GM21367 (cell line): Measurements from ENCODE around the gene MED12L.
"Not testable (repeated sequence)": the region's sequence is repeated elsewhere in the genome, so short reads cannot be mapped to it uniquely, and the experiment has no call there.

ENCODE experiments used
- ATAC-seq: cut with Tn5 transposase; IDR thresholded peaks from one replicate; pipeline ENCODE4 v1.9.1; 2021; ENCODE audit not compliant: unreplicated experiment

The MED12L gene

DNA sequence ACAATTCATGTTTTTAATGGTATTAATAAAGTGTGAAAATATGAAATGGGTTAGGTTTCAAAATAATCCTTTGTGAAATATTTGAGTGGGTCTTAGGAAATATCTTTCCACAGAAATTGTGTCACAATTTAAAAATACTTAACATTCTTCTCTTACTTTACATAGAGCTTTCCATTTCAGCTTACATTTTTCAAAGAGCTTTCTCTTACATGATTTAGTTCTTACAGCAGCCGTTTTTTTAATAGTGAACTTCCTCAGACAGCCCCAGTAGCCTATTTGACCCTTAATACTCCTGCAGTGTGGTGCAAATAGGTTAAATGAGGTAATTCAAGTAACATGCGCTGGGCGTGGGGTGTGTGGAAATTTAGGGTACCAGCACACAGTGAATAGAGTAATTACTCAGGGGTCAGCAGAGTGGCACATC is 277.3 kb downstream of the MED12L start:
- no peak for ATAC-seq

DNA sequence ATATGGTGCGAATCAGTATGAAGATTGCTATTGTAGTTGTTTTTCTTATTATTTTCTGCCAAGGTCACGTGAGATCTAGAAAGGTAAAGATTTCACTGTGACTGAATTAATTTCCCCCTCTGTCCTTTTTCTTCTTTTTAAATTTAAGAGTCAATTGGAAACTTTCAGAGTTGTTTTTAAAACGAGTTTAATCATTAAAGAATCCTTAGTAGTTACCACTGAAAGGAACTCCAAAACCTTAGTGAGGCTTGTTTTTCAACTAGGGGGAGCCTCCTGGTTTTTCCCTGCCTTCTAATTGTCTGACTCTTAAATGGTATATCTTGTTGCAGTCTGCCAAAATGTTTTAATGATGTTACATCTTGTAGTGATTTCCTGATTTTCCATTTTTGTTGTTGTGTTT is 281.5 kb downstream of the MED12L start:
- ATAC-seq: no peak

DNA sequence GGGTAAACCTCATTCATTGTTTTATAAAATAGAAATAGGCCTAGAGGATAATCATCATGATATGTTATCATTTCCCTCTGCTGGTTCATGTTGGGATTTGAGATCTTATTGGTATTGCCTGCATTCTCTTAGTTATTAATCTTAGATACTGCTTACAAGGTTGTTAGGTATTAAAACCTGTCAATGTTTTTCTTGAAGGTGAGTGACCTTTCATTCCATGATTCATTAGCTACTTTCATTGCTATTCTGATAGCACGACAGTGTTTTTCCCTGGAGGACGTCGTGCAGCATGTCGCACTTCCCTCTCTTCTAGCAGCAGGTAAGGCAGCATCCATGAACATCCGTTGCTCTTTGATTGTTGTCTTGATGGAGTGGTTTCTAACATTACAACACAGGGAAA is 282.0 kb downstream of the MED12L start:
- no peak for ATAC-seq

DNA sequence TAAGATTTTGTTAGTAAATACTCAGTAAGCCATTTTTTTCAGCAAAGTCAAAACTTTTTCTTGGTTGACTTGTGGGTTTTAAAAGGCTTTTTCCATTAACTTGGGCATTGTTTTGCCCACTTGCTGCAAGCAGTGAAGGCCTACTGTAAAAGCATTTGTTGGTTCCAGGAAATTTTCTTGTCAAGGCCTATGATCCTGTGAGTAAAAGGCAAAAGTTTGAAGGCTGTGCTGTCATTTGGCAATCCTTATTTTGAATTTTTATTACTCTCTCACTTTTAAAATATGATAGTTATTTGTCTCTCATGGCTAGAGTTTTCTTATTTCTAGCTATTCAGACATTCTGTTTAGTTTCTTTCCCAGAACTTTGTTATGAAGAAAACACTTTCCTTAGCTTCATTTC is 286.1 kb downstream of the MED12L start:
- ATAC-seq: no peak

DNA sequence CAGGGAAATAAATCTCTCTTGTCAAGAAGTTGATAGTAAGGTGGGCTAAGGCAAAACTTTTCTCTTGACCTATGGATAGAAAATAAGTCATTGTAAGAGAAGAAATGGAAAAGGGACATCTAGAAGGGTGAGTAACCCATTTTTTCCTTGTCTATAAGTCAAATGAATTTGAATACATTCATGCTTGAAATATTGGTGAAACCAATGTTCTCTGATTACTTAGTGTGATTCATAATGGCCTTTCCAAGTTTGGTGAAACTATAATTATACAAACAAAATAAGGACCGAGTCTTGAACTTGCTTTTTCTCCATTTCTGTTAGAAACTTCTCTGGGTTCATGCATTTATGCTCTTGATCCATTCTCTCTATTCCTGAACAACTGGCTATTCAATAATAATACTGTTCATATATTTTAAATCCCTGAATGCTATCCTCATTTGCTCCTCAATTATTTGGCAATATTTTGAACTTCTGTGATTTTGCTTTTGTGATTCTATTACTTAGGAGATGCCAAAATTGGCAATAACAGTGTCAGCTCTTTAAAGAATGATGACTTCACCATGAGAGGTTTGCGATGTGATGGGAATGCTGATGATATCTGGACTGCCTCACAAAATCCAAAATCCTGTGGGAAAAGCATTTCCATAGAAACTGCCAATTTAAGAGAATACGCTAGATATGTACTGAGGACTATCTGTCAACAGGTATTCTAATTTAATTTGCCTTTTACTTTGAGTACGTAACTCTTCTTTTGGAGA is 286.8 kb downstream of the MED12L start:
- ATAC-seq: no peak

DNA sequence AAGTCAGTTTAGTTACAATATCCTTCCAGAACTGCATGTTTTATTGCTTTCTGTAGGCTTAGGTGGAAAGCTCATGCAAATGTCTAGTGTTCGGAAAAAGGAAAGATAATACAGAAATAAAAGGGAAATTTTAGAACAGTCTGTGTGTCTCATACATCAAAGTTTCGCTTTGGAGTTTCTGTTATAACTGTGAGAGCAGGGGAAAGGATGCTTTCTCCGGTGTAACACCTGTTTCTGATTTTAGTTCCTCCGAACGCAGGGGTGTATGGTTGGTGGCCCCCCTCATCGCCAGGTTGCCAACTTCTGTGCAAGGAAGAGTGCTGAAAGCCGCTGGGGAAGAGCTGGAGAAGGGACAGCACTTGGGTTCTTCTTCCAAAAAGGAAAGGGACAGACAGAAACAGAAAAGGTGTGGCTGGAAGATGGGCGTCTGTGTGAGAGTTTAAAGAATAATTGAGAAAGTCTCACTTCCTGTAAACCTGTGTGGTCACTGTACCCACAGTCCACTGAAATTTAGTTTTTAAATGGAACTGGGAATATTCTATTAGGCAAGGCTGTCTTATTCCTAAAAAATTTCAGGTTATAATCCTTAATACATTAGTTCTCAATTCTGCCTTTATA is 292.4 kb downstream of the MED12L start:
- ATAC-seq: peak; percentile 42

DNA sequence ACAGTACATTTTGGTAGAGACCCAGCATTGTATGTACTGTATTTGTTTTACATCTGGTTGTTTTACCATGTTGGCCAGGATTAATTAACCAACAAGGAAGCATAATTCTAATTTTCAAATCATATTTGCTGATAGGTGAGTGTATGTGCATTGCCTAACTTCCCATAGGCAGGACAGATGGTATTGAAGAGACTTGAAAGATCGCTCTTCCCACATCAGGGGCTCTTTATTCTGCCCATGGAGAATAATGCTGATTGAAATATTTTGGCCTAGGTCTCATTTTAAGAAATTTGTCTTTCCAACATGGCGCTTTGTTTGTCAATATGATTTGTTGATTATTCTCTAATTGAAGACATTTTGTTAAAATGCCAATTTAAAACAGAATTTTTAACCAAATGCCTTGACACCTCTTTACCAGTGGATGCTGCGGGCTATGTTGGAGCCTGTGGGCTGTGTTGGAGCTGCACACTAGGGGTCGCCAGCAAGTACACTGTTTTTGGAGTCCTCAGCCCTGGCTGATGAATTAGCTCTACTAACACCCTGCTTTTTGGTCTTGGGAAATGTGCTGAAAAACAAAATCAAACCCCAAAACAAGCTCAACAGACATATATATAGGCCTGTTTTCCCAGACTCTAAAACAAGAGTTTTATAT is 293.7 kb downstream of the MED12L start:
- ATAC-seq: peak; percentile 45

DNA sequence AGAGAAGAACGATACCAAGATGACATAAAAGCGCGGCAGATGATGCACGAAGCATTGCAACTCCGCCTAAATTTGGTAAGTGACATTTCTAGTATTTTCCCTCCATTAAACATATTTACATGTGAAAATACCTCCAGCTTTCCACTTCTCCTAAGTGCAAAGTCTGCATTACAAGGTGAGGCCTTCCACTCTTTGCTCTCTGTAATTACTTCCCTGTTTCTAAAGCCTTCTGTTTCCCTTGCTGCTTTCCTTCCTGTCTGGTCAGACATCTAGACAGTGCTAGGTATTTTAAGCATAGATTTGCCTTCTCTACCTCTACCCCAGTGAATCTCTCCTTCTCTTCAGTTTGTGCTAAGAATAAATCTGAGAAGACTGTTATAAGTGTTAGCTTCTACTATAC is 297.2 kb downstream of the MED12L start:
- ATAC-seq: peak; percentile 27

DNA sequence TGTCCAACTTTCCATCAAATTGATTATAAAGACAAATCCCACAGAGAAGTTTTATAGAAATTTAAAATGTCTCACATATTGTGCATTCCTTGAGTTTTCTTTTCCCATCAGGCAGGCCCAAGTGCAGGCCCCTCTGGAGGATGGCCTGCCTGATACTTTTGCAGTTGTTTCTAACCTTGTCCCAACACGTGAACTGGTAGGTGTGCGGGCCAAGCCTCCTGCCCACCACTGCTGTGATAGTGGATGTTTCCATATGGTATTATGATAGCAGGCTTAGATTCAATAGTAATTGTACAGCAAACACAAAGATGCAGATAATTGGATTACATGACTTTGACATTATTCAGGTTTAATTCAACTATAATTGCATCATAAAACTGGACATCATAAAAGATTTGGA is 297.6 kb downstream of the MED12L start:
- no peak for ATAC-seq

DNA sequence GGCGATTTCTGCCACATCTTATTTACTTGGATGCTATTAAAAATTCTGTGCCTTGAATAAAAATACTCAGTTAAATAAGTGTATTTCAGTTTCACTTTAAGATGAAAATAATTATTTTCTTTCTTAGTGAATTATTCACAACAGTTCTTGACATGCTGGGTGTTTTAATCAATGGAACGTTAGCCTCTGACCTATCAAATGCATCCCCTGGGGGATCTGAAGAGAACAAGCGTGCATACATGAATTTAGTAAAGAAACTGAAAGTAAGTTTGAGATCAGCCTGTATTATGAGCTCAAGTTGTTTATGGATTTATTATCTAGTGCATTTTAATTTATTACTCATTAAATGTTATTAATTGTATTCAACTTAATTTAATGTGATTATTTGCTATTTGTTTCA is 298.5 kb downstream of the MED12L start:
- ATAC-seq: peak; percentile 45

DNA sequence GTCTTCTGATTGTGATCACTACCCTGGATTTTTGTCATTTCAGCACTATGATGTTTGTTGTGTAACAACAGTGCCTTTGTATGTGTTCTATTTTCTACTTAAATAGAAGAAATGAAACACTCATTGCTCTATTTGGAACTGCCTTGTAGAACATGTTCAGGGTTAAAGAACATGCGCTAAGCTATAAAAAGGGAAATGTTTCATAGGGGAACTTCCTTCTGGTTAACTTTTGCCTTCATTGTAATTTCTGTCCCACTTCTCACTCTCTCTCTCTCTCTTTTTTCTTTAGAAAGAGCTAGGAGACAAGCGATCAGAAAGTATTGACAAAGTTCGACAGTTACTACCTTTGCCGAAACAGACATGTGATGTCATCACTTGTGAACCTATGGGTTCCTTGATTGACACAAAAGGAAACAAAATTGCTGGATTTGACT is 299.3 kb downstream of the MED12L start, which contains the start of gene P2RY12:
TSS of gene P2RY12 (minus strand) at position 13 of the 434 bp plus-strand sequence. CDS start 45,908 bp downstream, outside the sequence.
- ATAC-seq: peak; percentile 43

DNA sequence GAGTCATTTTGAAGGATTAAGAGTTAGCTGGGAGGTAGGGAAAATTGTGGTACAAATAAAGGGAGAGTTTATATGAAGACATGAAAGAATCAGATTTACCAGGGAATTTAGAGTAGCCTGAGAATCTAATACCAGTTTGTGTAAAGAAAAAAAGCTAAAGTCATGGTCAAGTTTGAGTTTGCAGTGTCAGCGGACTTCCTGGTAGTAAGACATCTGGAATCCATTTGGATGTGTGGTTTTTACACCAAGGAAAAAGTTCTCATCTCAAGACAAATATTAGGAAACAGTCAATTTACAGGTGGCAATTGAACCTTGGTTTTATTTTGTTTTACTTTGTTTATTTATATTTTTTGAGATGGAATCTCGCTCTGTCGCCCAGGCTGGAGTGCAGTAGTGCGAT is 300.6 kb downstream of the MED12L start:
- no peak for ATAC-seq

DNA sequence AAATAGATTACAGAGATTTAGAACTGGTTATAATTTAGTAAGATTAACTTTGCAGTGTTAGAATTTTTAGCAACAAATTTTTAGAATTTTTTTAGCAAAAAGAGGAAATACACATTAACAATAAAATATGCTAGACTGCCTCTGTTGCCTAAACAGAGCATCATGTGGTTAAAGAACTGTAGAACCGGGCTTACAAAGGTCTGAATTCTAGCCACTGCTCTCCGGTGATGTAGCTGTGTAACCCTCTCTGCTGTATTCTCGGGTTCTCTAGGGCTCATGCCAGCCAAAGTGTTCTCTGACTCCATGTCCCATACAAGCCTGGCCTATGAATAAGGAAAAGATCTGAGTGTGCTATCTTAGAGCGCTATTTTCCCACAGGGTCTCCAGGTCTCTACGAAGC is 302.0 kb downstream of the MED12L start:
- no peak for ATAC-seq

DNA sequence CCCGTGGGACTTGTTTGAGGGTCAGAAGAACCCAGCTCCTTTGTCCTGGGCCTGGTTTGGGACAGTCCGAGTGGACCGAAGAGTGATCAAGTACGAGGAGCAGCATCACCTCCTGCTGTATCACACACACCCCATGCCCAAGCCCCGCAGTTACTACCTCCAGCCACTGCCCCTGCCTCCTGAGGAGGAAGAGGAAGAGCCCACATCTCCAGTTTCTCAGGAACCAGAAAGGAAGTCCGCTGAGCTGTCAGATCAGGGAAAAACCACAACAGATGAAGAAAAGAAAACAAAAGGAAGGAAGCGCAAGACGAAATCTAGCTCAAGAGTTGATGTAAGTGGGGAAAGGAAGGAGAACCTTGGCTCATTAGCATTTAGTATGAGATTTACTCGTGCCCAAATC is 302.4 kb downstream of the MED12L start:
- ATAC-seq: no peak

DNA sequence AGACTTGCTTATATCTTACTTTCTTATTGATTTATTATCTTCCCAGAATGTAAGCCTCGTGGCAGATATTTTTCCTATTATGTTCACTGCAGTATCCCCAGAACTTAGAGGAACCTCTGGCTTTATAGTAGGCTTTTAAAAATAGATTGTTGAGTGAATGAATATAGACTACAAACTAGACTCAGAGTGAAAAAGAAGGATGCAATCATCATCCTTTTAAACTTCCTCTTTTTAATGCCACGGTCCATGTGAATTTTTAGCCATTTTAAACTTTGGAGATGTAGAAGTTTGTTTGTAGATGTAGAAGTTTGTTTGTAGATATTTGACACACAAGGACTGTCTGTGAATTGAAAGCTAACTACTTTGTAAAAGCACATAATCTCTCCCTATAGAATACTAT is 306.3 kb downstream of the MED12L start:
- ATAC-seq: no peak

DNA sequence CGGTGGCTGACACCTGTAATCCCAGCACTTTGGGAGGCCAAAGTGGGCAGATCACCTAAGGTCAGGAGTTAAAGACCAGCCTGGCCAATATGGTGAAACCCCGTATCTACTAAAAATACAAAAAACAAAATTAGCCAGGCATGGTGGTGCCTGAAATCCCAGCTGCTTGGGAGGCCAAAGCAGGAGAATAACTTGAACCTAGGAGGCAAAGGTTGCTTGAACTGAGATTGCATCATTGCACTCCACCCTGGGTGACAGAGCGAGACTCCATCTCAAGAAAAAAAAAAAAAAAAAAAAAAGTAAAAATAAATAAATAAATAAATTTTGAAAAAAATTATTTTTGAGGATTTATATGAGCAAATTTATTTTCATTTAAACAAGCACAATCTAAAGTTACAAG is 306.7 kb downstream of the MED12L start:
- ATAC-seq: not testable (repeated sequence)

DNA sequence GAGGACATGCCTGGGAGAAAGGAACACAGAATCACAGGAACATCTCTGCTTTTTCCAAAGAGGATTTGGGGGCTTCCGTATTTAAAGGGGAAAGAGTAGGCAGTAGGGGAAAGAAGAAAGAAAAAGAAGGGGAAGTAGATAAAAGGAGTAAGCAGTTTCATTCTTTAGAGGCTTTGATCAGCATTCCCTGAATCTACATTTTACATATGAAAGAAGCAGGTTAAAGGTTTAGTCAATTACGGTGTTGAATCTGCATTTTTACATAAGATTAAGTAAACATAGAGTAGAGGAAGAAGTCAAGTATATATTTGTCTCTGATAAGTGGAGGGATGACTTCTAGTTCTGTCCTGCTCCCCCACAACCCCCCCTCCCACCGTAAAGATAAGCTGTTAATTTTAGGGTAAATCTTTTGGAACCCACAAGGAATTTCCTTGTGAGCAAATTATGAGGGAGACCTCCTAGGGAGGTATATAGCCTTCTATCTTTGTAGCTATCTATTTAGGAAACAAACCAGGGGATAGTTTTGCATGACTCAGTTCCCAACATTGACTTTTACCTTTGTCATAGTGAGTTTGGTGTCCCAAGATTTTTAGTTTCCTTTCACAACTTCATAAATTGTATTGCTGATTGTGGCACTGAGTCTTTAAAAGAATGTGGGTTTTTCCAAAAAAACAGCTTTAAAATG is 307.8 kb downstream of the MED12L start:
- no peak for ATAC-seq

DNA sequence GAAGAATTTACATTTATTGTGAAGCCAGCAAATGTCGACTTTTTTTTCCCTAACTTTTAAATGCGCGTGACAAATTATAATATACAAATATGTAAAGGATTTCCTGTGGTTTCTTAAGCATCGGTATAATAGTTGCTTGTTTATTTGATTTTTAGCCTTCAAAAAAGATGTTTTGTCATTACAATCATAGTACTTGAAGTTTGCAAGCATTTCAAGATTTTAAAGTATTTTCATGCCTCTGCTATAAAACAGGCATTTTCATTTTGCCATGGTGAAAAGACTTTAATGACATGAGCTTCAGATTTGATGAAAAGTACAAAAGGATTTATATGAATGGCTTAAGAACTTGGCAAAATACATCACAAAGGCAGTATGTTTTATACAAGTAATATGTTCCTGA is 308.5 kb downstream of the MED12L start:
- no peak for ATAC-seq

DNA sequence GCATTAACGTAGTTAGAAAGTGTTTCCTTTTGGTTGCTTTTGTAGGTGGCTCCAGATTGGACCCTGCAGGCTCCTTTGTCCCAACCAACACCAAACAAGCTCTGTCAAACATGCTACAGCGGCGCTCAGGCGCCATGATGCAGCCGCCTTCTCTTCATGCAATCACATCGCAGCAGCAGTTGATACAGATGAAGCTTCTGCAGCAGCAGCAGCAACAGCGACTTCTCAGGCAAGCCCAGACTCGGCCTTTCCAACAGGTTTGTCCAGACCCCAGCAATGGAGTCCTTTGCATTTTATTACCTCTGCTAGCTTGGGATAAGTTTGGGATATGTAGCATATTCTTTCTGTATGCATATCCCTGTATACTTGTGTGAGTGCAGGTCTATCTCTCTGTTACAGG is 309.1 kb downstream of the MED12L start:
- ATAC-seq: no peak

DNA sequence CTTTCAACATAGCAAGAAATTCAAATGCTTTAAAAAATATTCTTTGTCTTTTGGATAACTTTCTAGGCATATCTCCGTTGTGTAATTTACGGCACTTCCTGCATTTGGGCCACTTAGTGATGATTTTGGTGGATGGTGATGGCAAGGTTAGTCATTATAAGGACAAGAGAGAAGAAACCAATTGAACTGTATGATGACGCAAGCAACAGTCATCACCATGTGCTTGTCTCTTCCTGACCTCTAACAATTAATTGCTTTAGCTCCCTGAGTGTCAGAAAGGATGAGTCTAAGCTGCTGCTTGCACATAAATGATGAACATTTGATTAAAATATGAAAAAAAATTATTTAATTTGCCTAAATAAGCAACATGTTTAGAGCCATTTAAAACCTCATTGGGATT is 310.3 kb downstream of the MED12L start:
- no peak for ATAC-seq

DNA sequence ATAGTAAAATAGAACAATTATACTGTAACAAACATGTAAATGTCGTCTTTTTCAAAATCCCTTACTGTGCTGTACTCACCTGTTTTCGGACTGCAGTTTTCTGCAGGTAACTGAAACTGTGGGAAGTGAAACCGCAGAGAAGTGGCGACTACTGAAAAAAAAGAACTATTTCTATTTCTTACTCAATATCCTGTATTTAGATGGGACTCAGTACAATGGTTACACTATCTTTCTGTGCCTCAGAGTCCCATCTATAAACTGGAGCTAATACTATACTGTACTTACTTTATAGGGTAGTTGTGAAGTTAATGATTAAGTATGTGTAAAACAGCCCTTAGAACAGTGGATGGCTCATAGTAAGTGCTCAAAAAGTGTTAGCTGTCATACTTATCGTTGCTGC is 313.4 kb downstream of the MED12L start:
- ATAC-seq: no peak

DNA sequence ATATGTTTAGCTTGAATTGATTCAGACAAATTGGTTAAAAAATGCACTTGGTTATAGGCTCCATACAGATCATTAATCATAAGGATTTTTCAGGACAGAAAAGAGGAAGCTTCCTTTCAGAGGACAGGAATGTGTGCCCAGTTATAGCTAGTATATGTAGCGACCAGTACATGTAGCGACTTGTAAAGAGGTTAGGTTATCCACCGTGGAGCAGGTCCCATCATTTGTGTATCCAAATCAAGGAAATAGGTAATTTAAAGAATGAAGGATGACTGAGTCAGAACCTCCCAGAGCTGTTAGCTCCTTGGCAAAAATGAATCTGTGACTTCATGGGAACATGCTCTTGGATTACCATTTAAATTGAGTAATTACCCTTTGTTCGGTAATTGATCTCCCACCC is 314.9 kb downstream of the MED12L start:
- ATAC-seq: no peak
